GM12874 (cell line): ENCODE data around the gene TPCN2.
A peak's percentile ranks its signal among the peaks of the same experiment; 100 is the strongest.

ENCODE experiments used
- TF ChIP-seq, protein P1 (sequence below): IDR thresholded peaks from 2 replicates; pipeline ENCODE4 v1.5.1; 2011; ENCODE audit warnings: low read depth, mild to moderate bottlenecking, control low read depth, low read length, moderate library complexity; ENCODE audit not compliant: insufficient read depth

The TPCN2 gene

GRCh38 chr11:69099180-69099579, 50.4 kb downstream of the TPCN2 start:
- TF ChIP-seq, protein P1, sequence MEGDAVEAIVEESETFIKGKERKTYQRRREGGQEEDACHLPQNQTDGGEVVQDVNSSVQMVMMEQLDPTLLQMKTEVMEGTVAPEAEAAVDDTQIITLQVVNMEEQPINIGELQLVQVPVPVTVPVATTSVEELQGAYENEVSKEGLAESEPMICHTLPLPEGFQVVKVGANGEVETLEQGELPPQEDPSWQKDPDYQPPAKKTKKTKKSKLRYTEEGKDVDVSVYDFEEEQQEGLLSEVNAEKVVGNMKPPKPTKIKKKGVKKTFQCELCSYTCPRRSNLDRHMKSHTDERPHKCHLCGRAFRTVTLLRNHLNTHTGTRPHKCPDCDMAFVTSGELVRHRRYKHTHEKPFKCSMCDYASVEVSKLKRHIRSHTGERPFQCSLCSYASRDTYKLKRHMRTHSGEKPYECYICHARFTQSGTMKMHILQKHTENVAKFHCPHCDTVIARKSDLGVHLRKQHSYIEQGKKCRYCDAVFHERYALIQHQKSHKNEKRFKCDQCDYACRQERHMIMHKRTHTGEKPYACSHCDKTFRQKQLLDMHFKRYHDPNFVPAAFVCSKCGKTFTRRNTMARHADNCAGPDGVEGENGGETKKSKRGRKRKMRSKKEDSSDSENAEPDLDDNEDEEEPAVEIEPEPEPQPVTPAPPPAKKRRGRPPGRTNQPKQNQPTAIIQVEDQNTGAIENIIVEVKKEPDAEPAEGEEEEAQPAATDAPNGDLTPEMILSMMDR: no peak

DNA sequence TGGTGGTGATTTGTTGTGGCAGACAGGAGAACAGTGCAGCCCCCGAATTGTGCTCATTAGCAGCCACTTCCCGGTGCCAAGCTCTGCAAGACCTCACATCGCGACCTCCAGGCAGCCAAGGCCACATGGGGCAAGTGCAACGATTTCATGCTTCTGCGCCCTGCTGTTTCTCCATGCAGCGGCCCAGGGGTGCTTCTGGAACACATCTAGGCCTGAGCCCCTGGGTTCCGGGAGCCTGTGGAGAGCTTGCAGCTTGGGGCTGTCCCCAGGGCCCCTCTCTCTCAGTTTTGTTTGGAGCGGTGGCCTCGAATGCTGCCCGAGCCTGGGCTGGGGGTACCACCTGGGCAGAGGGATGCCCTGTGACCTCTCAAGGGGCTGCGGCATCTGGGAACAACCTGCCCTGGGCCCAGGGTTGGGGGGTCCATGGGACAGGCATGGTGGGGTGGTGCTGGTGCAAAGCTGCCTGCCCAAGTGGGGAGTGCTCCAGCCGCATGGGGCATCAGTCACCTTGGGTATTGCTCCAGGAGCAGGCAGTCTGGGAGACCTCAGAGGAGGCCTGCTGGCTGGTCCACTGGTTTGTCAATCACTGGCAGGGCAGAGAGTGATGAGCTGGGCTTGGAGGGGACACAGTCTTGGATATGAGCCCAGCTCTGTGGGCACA, 51.9 kb downstream of the TPCN2 start:
- TF ChIP-seq, protein P1: no peak

GRCh38 chr11:69101115-69101791, 52.5 kb downstream of the TPCN2 start:
- TF ChIP-seq, protein P1: peak; percentile 100

GRCh38 chr11:69101792-69102695, 53.3 kb downstream of the TPCN2 start:
- TF ChIP-seq, protein P1: no peak

GRCh38 chr11:69102732-69103615, 54.2 kb downstream of the TPCN2 start:
- TF ChIP-seq, protein P1: no peak

GRCh38 chr11:69104212-69104855, 55.6 kb downstream of the TPCN2 start:
- TF ChIP-seq, protein P1: no peak
